Naive thymus-derived CD8-positive, alpha-beta T cell (primary cell): ENCODE results near the gene SMIM26. TPM values are rescaled to one million over a fixed set of nuclear protein-coding genes. Genes with fewer than 3 reads are reported as not detected.

Source experiments
- ATAC-seq, 2 donors: fragments of 150-1000 bp; cut with Tn5 transposase in 1 of 2; sonication (Bioruptor Pico), chemical (Tn5 transposase) in 1 of 2; 1 replicate in 1 of 2; 2 replicates in 1 of 2; pipeline ENCODE4 v1.10.0; 2021; ENCODE audit warnings: mild to moderate bottlenecking in 2 of 2, moderate library complexity in 2 of 2
- POLR2A ChIA-PET: fragments of 350-600 bp; sonication (Branson Sonifier 250); formaldehyde crosslinking; loops from one replicate; lab custom pipeline; 2021; ENCODE audit warnings: antibody characterized with exemption; lab: Charles Lee
- DNase-seq, 10 donors: peaks; one replicate each; pipeline versions ENCODE4 v3.0.0 to v3.0.0-alpha.2; 2020 to 2022
- H3K27ac Mint-ChIP-seq, 10 donors: one replicate each; pipeline ENCODE4 v1.8.0; 2020 to 2022; ENCODE audit warnings: mild to moderate bottlenecking in 10 of 10, mixed read lengths in 10 of 10, moderate library complexity in 4 of 10, inconsistent platforms in 1 of 10
- H3K27me3 Mint-ChIP-seq, 5 donors: one replicate each; pipeline ENCODE4 v1.8.0; 2021 to 2022; ENCODE audit warnings: mixed read lengths in 5 of 5
- H3K36me3 Mint-ChIP-seq, 3 donors: one replicate each; pipeline ENCODE4 v1.8.0; 2020 to 2022; ENCODE audit warnings: mixed read lengths in 3 of 3, mild to moderate bottlenecking in 2 of 3, inconsistent platforms in 1 of 3
- H3K4me1 Mint-ChIP-seq, 4 donors: one replicate each; pipeline ENCODE4 v1.8.0; 2021 to 2022; ENCODE audit warnings: mixed read lengths in 4 of 4
- H3K4me3 Mint-ChIP-seq, 10 donors: one replicate each; pipeline ENCODE4 v1.8.0; 2020 to 2022; ENCODE audit warnings: mild to moderate bottlenecking in 10 of 10, mixed read lengths in 10 of 10, moderate library complexity in 6 of 10, inconsistent platforms in 1 of 10
- H3K9me3 Mint-ChIP-seq, 9 donors: one replicate each; pipeline ENCODE4 v1.8.0; 2020 to 2022; ENCODE audit warnings: mixed read lengths in 9 of 9, mild to moderate bottlenecking in 3 of 9, inconsistent platforms in 1 of 9, moderate library complexity in 1 of 9
- polyA plus RNA-seq, 3 donors: library from polyadenylated mRNA; unstranded; fragments of 300-500 nt; fragmentation: Illumina TruSeq; gene quantifications; one replicate each; pipeline ENCODE4 v1.2.3, GENCODE V29; 2021
- total RNA-seq, 8 experiments: library from RNA in 2 of 8; stranded (reverse) in 2 of 8; gene quantifications; one replicate each; pipeline ENCODE4 v1.2.3 and lab custom pipeline; 2021 to 2026

The SMIM26 gene
- total and polyA plus RNA-seq, 5 experiments from 2014 or later, result 68.4 to 230 (median 177) TPM

DNA sequence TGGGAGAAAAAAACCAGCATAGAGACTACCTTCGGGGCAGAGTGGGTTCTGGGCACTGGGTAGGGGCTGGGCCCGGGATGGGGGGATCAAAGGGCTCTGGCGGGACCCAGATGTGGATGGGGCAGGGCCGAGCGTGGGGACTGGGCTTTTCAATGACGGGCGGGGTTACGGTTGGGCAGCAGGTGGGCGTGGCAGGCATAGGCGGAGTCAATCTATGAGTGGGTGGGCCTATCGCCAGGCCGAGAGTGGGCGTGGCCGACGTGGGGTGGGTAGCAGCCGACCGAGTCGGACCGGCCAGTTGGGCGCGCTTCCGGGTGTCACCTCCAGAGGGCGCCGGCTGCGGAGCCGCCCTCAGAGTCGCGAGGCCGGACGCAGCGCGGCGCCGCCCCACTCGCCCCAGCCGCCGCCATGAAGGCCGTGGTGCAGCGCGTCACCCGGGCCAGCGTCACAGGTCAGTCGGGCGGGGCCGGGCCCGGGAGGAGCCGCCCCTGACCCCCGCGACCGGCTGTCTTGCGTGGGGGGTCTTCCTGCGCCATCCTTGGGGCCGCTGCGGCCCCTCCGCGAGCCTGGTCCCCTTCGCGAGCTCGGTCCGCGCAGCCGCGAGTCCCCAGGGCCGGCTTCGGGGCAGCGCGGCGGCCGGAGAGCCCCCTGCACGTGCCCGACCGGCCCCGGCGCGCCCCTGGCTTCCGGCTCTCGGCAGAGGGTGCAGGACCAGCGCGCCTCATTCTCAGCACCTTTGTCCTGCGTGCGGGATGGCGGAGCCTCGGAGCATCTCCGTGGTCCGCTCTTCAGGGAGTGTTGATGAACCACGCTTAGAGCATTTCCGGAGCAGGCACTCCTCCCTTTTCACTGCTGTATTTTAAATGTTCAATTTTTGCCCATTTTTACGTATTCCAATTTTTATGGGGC lies 20.7 kb downstream of the SMIM26 start, which contains the start of gene DTD1:
DTD1 (plus strand) TSS at position 390 of the 909 bp plus-strand sequence; CDS start at position 409, 19 bp downstream.
- POLR2A ChIA-PET, result interaction anchor here (0.5 to 1.7 kb wide), 7 partner anchors 20 to 207 kb away, joined by 3 to 8 read pairs (median 4); partner anchors contain the start of genes DZANK1, POLR3F, SEC23B and SMIM26
- peaks cover 12 to 30% (median 27%) of the 10 kb centered on the region in 4 donors for H3K4me1 Mint-ChIP-seq
- H3K36me3 Mint-ChIP-seq, result no peaks in the 10 kb centered on the region
- peak within 1 kb of the TSS; percentile 88 to 98 (median 94) for H3K27ac Mint-ChIP-seq
- H3K27me3 Mint-ChIP-seq, result peaks cover 6 to 14% (median 7%) of the 10 kb centered on the region in 5 donors
- H3K9me3 Mint-ChIP-seq, result no peaks in the 10 kb centered on the region
- H3K4me3 Mint-ChIP-seq, result peak within 1 kb of the TSS; percentile 79 to 97 (median 92)
- peak; percentile 45 to 82 (median 60) for DNase-seq
- peak; percentile 80 to 81 for ATAC-seq

DNA sequence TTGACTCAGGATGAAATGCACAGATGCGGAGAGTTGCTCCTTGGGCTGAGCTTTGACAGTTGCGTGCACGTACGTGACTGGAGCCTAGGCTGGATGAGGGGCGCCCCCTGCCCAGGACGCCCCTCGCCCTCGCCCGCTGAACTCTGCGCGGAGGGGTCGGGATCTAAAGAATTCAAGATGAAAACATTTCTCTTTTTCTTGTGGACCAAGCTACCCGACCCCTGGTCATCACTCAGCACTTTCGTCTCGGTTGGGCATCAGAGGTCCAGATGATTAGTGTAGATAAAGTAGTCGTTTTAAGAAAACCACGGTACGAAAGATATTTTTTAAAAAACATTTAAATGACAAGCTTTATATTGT lies 21.3 kb downstream of the SMIM26 start:
- DNase-seq, result no peak
- peaks cover 6 to 11% (median 7%) of the 10 kb centered on the region in 5 donors for H3K27me3 Mint-ChIP-seq
- H3K36me3 Mint-ChIP-seq, result no peaks in the 10 kb centered on the region
- no peaks in the 10 kb centered on the region for H3K9me3 Mint-ChIP-seq
- POLR2A ChIA-PET, result interaction anchor here (0.6 to 1.7 kb wide), 8 partner anchors 20 to 300 kb away, joined by 3 to 8 read pairs (median 4); partner anchors contain the start of genes DZANK1, POLR3F, SEC23B and SMIM26
- H3K4me3 Mint-ChIP-seq, result peak overlapping the region; percentile 79 to 94 (median 90)
- ATAC-seq, result no peak
- H3K27ac Mint-ChIP-seq, result peak overlapping the region; percentile 88 to 97 (median 94)
- peaks cover 12 to 30% (median 27%) of the 10 kb centered on the region in 4 donors for H3K4me1 Mint-ChIP-seq

DNA sequence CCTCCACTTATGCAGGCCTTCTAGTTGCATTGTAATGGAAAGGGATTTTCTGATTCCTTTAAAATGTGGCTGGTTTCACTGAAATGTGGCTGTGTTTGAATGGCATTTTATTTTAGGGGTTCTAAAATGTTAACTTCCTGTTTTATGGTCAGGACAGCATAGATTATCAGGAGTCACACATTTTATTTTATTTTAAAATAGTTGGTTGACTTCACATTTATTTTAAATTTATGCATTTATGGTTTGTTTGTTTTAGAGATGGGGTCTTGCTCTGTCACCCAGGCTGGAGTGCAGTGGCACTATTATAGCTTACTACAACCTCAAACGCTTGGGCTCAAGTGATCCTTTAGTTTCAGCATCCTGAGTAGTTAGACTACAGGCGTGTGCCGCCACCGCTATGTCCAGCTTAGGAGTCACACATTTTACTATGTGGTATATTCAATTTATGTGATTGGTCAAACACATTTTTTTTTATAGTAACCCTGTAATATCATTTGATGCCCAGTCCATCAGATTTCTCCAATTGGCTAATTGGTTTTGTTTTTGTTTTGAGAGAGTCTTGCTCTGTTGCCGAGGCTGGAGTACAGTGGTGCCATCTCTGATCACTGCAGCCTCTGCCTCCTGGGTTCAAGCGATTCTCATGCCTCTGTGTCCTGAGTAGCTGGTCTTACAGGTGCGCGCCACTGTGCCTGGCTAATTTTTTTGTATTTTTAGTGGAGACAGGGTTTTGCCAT lies 22.9 kb downstream of the SMIM26 start:
- ATAC-seq (no peak), DNase-seq (no peak)
- peaks cover 12 to 34% (median 28%) of the 10 kb centered on the region in 4 donors for H3K4me1 Mint-ChIP-seq
- peaks cover 0 to 2% (median 0%) of the 10 kb centered on the region in 5 donors for H3K27me3 Mint-ChIP-seq
- POLR2A ChIA-PET, result interaction anchor here (0.9 kb wide), 1 partner anchor 23 kb away, joined by 3 read pairs; no protein-coding TSS in a partner anchor
- peak overlapping the region in 5 of 10 donors; percentile 8 to 88 (median 71) for H3K4me3 Mint-ChIP-seq
- H3K36me3 Mint-ChIP-seq, result peaks cover 0 to 7% (median 0%) of the 10 kb centered on the region in 3 donors
- no peaks in the 10 kb centered on the region for H3K9me3 Mint-ChIP-seq
- H3K27ac Mint-ChIP-seq, result peak overlapping the region; percentile 5 to 97 (median 66)

DNA sequence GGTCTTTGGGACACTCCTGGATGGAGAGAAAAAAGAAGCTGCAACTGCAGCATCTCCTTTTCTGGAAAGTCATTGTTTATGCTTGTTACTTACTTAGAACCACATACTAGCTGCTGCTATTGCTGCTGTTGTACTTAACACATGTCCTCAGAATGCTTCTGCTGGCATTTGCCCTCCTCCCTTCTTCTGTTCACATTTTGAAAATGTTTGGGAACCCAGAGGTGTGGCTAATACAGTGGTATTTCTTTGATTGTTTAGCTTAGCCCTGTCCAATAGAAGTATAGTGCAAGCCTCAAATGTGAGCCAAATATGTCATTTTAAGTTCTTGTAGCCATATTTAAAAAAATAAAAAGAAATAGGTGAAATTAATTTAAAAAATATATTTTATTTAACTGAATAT lies 29.0 kb downstream of the SMIM26 start:
- Mint-ChIP-seq H3K36me3 (peaks cover 4 to 55% (median 34%) of the 10 kb centered on the region in 3 donors), H3K4me3 (no peak overlapping the region), H3K27me3 (no peaks in the 10 kb centered on the region), H3K9me3 (no peaks in the 10 kb centered on the region), H3K4me1 (peaks cover 0 to 6% (median 2%) of the 10 kb centered on the region in 4 donors), H3K27ac (no peak overlapping the region)
- POLR2A ChIA-PET, result no interaction called here
- DNase-seq, result no peak
- no peak for ATAC-seq

DNA sequence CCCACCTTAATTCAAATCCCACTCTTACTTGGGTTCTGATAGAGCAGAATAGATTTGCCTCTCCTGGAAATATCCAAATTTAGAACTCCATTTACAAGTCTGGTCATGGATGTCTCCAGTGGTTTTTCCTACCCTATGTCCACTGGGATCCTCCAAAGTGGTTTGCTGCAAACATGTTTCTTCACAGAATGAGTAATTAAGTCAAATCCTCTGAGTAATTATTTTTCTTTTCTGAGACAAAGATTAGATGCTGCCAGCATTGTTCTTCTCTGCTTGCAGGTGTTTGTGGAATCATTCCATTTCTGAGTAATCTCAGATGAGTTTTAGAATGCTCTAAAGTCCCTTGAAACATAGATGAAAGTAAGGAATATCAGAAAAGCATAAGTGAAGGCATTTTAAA lies 42.5 kb downstream of the SMIM26 start:
- Mint-ChIP-seq H3K9me3 (no peaks in the 10 kb centered on the region), H3K4me1 (peaks cover 0 to 4% (median 2%) of the 10 kb centered on the region in 4 donors), H3K36me3 (peaks cover 0 to 34% (median 8%) of the 10 kb centered on the region in 3 donors), H3K27ac (peak overlapping the region in 1 of 10 donors; percentile 5), H3K27me3 (no peaks in the 10 kb centered on the region), H3K4me3 (no peak overlapping the region)
- no peak for DNase-seq
- POLR2A ChIA-PET, result interaction anchor here (1.1 kb wide), 1 partner anchor 21 kb away, joined by 3 read pairs; no protein-coding TSS in a partner anchor
- ATAC-seq, result no peak

DNA sequence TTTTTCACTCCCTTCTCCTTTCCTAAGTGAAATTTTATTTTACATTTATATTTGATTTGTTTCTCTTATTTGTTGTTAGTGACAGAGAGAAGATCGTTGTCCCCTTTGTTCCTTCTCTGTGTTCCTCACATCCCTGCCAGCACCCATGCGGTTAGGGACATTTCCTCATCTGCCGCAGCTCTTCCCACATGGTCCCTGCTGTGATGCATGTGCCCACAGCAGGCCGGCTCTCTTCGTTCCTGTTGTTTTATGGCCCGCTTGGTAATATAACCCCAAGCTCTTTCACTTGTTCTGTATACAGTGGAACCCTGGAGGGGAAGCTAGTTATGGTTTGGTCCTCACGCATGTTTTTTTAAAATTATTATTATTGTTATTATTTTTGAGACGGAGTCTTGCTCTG lies 44.3 kb downstream of the SMIM26 start:
- ATAC-seq (no peak), DNase-seq (no peak)
- no peak overlapping the region for H3K4me3 Mint-ChIP-seq
- POLR2A ChIA-PET, result no interaction called here
- peaks cover 0 to 9% (median 6%) of the 10 kb centered on the region in 4 donors for H3K4me1 Mint-ChIP-seq
- H3K9me3 Mint-ChIP-seq, result no peaks in the 10 kb centered on the region
- H3K36me3 Mint-ChIP-seq, result peaks cover 0 to 42% (median 12%) of the 10 kb centered on the region in 3 donors
- H3K27ac Mint-ChIP-seq, result no peak overlapping the region
- no peaks in the 10 kb centered on the region for H3K27me3 Mint-ChIP-seq

DNA sequence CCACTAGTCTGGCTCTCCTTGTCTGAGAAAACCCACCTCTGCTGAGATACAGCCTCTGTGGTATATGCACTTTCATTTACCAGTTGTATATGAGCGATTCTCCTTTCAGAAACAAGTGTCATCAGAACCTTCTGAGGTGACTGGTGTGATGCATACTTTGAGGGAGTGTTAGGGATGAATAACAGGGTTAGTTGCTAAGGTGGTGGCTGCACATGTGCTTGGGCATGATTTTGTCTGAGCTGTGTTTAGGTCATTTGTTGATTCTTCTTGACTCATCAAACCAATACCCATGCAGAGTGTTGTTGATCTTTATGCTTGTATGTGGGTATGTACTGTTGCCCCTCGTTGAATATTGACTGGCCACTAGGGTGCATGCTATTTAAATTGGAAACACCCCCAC lies 46.3 kb downstream of the SMIM26 start:
- ATAC-seq, result no peak
- no peaks in the 10 kb centered on the region for H3K9me3 Mint-ChIP-seq
- H3K36me3 Mint-ChIP-seq, result peaks cover 4 to 56% (median 20%) of the 10 kb centered on the region in 3 donors
- H3K4me3 Mint-ChIP-seq, result no peak overlapping the region
- no peak for DNase-seq
- peaks cover 0 to 9% (median 6%) of the 10 kb centered on the region in 4 donors for H3K4me1 Mint-ChIP-seq
- H3K27me3 Mint-ChIP-seq, result no peaks in the 10 kb centered on the region
- POLR2A ChIA-PET, result interaction anchor here (0.5 kb wide), 1 partner anchor 41 kb away, joined by 3 read pairs; no protein-coding TSS in a partner anchor
- H3K27ac Mint-ChIP-seq, result peak overlapping the region in 2 of 10 donors; percentile 6 to 15

DNA sequence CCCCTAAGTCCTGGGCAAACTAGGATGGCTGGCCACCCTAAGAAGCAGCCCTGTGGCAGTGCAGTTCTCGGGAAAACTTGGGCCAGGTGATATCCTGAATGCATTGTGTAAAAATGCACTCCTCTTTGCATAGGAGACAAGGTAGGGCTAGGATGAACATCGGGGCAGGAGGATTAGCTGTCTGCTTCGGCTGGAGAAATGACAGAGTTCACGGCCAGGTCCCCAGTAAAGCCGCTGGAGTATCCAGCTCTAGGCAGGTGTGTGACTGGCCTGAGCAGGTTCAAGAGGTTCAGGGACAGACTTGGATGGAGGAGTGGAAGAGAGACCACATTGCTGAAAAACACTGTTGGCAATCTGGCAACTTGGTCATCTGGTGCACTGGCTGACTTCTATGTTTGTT lies 47.0 kb downstream of the SMIM26 start:
- no peak overlapping the region for H3K4me3 Mint-ChIP-seq
- POLR2A ChIA-PET, result no interaction called here
- no peak for ATAC-seq

DNA sequence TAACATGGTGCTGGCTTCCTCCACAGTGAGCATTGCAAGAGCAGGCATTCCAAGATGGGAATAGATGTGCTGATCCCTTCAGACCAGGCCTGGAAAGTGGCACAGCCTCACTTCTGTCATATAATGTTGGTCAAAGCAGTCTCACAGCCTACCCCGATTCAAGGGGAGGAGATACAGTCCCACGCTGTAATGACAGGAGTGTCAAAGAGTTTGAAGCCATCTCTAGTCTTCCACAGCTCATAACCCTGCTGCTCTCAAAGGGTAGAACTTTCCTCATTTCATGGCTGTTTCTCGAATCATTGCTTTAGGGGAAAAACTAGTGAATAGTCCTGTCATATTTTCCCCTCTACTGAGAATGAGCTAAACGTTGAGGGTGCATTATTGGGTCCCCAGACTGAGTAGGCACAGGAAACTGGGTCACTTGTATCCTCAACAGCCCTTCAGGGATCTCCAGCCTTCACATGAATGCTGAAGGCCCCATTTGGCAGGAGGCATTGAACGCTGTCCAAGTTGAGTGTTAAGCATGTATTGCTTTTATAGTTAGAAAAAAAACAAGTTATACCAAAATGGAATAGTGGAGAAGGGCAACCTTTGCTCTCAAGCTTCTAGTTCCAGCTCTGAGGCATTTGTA lies 47.9 kb downstream of the SMIM26 start:
- Mint-ChIP-seq H3K27ac (peak overlapping the region in 3 of 10 donors; percentile 9 to 74 (median 58)), H3K27me3 (no peaks in the 10 kb centered on the region), H3K9me3 (no peaks in the 10 kb centered on the region), H3K36me3 (peaks cover 4 to 50% (median 20%) of the 10 kb centered on the region in 3 donors), H3K4me3 (no peak overlapping the region), H3K4me1 (peaks cover 0 to 9% (median 6%) of the 10 kb centered on the region in 4 donors)
- ATAC-seq (no peak), DNase-seq (no peak)
- POLR2A ChIA-PET, result no interaction called here

More for the DNA sequence above, 47.0 kb downstream of the SMIM26 start:
- Mint-ChIP-seq H3K9me3 (no peaks in the 10 kb centered on the region), H3K27ac (peak overlapping the region in 3 of 10 donors; percentile 46 to 74 (median 47)), H3K4me1 (peaks cover 0 to 9% (median 6%) of the 10 kb centered on the region in 4 donors), H3K27me3 (no peaks in the 10 kb centered on the region), H3K36me3 (peaks cover 4 to 56% (median 23%) of the 10 kb centered on the region in 3 donors)
- DNase-seq, result no peak
